Upper lobe of right lung (tissue), 1 donor: Measurements from ENCODE around the gene NRROS. TPM values are rescaled to one million over a fixed set of nuclear protein-coding genes. Genes with fewer than 3 reads are reported as not detected.

Source experiments
- ATAC-seq: fragments of 200-7000 bp; cut with Tn5 transposase; one replicate; pipeline ENCODE4 v1.9.1; 2020; ENCODE audit warnings: mild to moderate bottlenecking, moderate library complexity
- DNase-seq: peaks from one replicate; pipeline ENCODE4 v3.0.0-alpha.2; 2020
- H3K27ac ChIP-seq: fragments of 200-600 bp; one replicate; pipeline ENCODE4 v1.8.0; 2022
- H3K27me3 ChIP-seq: fragments of 200-600 bp; one replicate; pipeline ENCODE4 v1.8.0; 2022; ENCODE audit warnings: mild to moderate bottlenecking
- H3K36me3 ChIP-seq: fragments of 200-600 bp; one replicate; pipeline ENCODE4 v1.8.0; 2022
- H3K4me1 ChIP-seq: fragments of 200-600 bp; one replicate; pipeline ENCODE4 v1.8.0; 2022
- H3K4me3 ChIP-seq: fragments of 200-600 bp; one replicate; pipeline ENCODE4 v1.8.0; 2022; ENCODE audit warnings: mild to moderate bottlenecking
- H3K9me3 ChIP-seq: fragments of 200-600 bp; one replicate; pipeline ENCODE4 v1.8.0; 2022
- intact Hi-C: fragments of 100-400 bp; cut with DNase I; formaldehyde crosslinking; loops from one replicate; pipeline ENCODE4 v1.11.0; 2022
- total RNA-seq: library from RNA; stranded (reverse); fragmentation: NEBNext Ultra II Directional; extraction: Animal tissue kit (Norgen Biotek cat#: 25700); gene quantifications from one replicate; pipeline ENCODE4 v1.2.1, GENCODE V29; 2021
- TF ChIP-seq, protein P1 (sequence below): fragments of 200-600 bp; IDR thresholded peaks from one replicate; pipeline ENCODE4 v1.8.0; 2022; ENCODE audit warnings: antibody characterized with exemption
- donor health status: DM: no; HTN: yes; CAD: no; lungs with severe emphysema.

The NRROS gene
- total RNA-seq, 1 donor from 2014 or later, result 19.5 TPM

DNA sequence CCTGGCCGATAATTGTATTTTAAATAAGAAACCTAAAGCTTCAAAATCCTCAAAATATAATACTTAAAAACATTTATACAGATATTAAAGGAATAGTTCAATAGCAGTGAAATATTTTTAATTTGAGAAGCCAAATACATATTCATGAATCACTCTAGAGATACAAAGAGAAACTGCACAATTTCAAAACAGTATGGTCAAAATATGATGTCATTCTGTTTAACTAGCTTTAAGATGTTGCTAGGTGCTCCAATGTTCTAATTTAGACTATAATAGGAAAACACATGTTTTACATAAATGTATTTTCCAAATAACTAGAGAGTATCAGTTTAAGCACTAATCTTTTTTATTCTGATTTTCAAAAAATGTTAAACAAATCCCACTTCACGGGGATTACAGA, 10.3 kb upstream of the NRROS start:
- ATAC-seq (no peak), DNase-seq (no peak)
- no peaks in the 10 kb centered on the region for H3K9me3 ChIP-seq
- peaks cover 17% of the 10 kb centered on the region for H3K4me1 ChIP-seq
- no peak overlapping the region for H3K27ac ChIP-seq
- H3K36me3 ChIP-seq, result no peaks in the 10 kb centered on the region
- H3K27me3 ChIP-seq, result no peaks in the 10 kb centered on the region
- TF ChIP-seq, protein P1, sequence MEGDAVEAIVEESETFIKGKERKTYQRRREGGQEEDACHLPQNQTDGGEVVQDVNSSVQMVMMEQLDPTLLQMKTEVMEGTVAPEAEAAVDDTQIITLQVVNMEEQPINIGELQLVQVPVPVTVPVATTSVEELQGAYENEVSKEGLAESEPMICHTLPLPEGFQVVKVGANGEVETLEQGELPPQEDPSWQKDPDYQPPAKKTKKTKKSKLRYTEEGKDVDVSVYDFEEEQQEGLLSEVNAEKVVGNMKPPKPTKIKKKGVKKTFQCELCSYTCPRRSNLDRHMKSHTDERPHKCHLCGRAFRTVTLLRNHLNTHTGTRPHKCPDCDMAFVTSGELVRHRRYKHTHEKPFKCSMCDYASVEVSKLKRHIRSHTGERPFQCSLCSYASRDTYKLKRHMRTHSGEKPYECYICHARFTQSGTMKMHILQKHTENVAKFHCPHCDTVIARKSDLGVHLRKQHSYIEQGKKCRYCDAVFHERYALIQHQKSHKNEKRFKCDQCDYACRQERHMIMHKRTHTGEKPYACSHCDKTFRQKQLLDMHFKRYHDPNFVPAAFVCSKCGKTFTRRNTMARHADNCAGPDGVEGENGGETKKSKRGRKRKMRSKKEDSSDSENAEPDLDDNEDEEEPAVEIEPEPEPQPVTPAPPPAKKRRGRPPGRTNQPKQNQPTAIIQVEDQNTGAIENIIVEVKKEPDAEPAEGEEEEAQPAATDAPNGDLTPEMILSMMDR, result no peak
- intact Hi-C loops, result no loop called here
- no peak overlapping the region for H3K4me3 ChIP-seq

- peak overlapping the region; percentile 66 for H3K4me3 ChIP-seq
- H3K36me3 ChIP-seq, result no peaks in the 10 kb centered on the region
- intact Hi-C loops, result no loop called here
- TF ChIP-seq, protein P1, result no peak
- H3K27me3 ChIP-seq, result no peaks in the 10 kb centered on the region
- no peak for DNase-seq
- peak overlapping the region; percentile 88 for H3K27ac ChIP-seq
- ATAC-seq, result no peak
- no peaks in the 10 kb centered on the region for H3K9me3 ChIP-seq
- peaks cover 17% of the 10 kb centered on the region for H3K4me1 ChIP-seq
Observed at GRCh38 chr3:196631682-196632045, 7.8 kb upstream of the NRROS start.

GRCh38 chr3:196632046-196632751, 7.3 kb upstream of the NRROS start:
- DNase-seq (peak; percentile 94), ATAC-seq (peak; percentile 94)
- H3K4me1 ChIP-seq, result peaks cover 17% of the 10 kb centered on the region
- H3K36me3 ChIP-seq, result no peaks in the 10 kb centered on the region
- peak overlapping the region; percentile 66 for H3K4me3 ChIP-seq
- no peaks in the 10 kb centered on the region for H3K9me3 ChIP-seq
- intact Hi-C loops, result no loop called here
- TF ChIP-seq, protein P1, result peak; percentile 43
- H3K27me3 ChIP-seq, result no peaks in the 10 kb centered on the region
- peak overlapping the region; percentile 88 for H3K27ac ChIP-seq

- H3K27ac ChIP-seq, result peak overlapping the region; percentile 88
- TF ChIP-seq, protein P1, result no peak
- DNase-seq (no peak), ATAC-seq (no peak)
- H3K4me1 ChIP-seq, result peaks cover 17% of the 10 kb centered on the region
- H3K36me3 ChIP-seq, result no peaks in the 10 kb centered on the region
- H3K9me3 ChIP-seq, result no peaks in the 10 kb centered on the region
- intact Hi-C loops, result no loop called here
- H3K27me3 ChIP-seq, result no peaks in the 10 kb centered on the region
- peak overlapping the region; percentile 66 for H3K4me3 ChIP-seq
Observed at GRCh38 chr3:196633555-196634151, 5.8 kb upstream of the NRROS start.

GRCh38 chr3:196634224-196634623, 5.3 kb upstream of the NRROS start:
- H3K4me1 ChIP-seq, result peaks cover 19% of the 10 kb centered on the region
- intact Hi-C loops, result no loop called here
- no peak for DNase-seq
- peak overlapping the region; percentile 88 for H3K27ac ChIP-seq
- H3K36me3 ChIP-seq, result no peaks in the 10 kb centered on the region
- TF ChIP-seq, protein P1, result no peak
- peak; percentile 6 for ATAC-seq
- no peaks in the 10 kb centered on the region for H3K9me3 ChIP-seq
- H3K27me3 ChIP-seq, result no peaks in the 10 kb centered on the region
- no peak overlapping the region for H3K4me3 ChIP-seq
